ENCODE measurements around the gene FAXDC2. TPM values are rescaled to one million over a fixed set of nuclear protein-coding genes. Genes with fewer than 3 reads are reported as not detected.

FAXDC2 gene
- total RNA-seq, 2 experiments from 2014 or later, result 0.10 to 0.13 TPM

DNA sequence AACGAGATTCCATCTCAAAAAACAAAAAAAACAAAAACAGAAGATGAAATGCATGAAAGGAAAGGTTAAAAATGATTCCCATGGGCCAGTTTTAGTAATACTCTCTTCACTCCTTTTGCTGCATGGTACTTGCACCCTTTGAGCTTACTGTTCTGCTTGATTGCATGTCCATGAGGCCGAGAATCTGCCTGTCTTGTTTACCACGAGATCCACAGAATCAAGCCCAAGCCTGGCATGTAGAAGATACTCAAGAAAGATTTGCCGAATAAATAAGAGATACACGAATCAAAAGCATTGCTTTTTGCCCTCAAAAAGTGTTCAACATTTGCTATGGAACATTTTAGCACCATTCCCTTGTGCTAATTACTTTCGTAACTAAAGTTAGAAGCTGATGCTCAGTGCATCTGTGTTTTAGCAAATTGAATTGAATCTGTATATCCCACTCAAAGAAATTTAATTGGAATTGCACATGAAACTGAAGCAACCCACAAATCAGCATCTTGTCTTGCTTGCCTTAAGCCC, 1.1 kb downstream of the FAXDC2 start:
- no peaks in the 10 kb centered on the region for H3K9me3 ChIP-seq (ENCODE audit: low read length)
- no peak for TF ChIP-seq EZH2phosphoT487 (IDR thresholded peaks at IDR 0.05; ENCODE audit: borderline replicate concordance, low read depth, low read length)
- TF ChIP-seq, protein P1, sequence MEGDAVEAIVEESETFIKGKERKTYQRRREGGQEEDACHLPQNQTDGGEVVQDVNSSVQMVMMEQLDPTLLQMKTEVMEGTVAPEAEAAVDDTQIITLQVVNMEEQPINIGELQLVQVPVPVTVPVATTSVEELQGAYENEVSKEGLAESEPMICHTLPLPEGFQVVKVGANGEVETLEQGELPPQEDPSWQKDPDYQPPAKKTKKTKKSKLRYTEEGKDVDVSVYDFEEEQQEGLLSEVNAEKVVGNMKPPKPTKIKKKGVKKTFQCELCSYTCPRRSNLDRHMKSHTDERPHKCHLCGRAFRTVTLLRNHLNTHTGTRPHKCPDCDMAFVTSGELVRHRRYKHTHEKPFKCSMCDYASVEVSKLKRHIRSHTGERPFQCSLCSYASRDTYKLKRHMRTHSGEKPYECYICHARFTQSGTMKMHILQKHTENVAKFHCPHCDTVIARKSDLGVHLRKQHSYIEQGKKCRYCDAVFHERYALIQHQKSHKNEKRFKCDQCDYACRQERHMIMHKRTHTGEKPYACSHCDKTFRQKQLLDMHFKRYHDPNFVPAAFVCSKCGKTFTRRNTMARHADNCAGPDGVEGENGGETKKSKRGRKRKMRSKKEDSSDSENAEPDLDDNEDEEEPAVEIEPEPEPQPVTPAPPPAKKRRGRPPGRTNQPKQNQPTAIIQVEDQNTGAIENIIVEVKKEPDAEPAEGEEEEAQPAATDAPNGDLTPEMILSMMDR (conservative IDR thresholded peaks at IDR 0.05; ENCODE audit: low read length), result no peak
- CTCF ChIA-PET (ENCODE audit: unreplicated experiment), result no interaction called here
- no peak overlapping the region for H2AFZ ChIP-seq (ENCODE audit: low read length)
- no TSS peak for BruUV-seq (replicated peaks)
- no peaks in the 10 kb centered on the region for H3K36me3 ChIP-seq (ENCODE audit: insufficient read depth, low read length)
- H3K27ac ChIP-seq (ENCODE audit: low read depth, low read length, poor library complexity, severe bottlenecking), result no peak overlapping the region
- no peaks in the 10 kb centered on the region for H3K4me1 ChIP-seq (ENCODE audit: insufficient read depth, low read length, poor library complexity, severe bottlenecking)
- H3K9me2 ChIP-seq (ENCODE audit: insufficient read depth, low read length), result no peaks in the 10 kb centered on the region
- H3K79me2 ChIP-seq (ENCODE audit: insufficient read depth, low read depth, low read length), result no peaks in the 10 kb centered on the region
- no peak overlapping the region for H3K4me3 ChIP-seq (ENCODE audit: low read depth, low read length, poor library complexity, severe bottlenecking)
- DNase-seq (ENCODE audit: low spot score), result no peak
- intact Hi-C loops (cut with micrococcal nuclease; ENCODE audit: unreplicated experiment), result no loop called here
- no peaks in the 10 kb centered on the region for H4K20me1 ChIP-seq (ENCODE audit: insufficient read depth, low read length)
- POLR2A ChIA-PET, result no interaction called here
- no peak overlapping the region for H3K4me2 ChIP-seq (ENCODE audit: low read length)

DNA sequence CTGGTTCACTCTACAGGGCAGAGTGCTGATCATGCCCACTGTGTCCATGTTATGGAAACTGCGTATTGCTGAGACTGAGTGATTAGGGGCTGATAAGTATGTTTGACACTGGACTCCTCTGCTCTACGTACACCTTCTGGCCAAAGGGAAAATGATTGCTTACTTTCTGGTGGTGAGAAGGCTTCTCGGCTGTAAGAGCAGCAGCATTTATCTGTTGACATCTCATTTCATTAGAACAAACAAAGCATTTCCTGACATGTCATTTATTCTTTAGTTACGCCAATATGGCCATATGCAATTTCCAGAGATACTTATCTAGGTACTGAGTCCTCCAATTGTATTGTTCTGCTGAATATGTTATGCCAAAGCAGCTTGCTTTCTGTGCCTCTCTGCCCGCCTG, 5.6 kb downstream of the FAXDC2 start:
- intact Hi-C loops (cut with micrococcal nuclease; ENCODE audit: unreplicated experiment), result no loop called here
- H2AFZ ChIP-seq (ENCODE audit: low read length), result no peak overlapping the region
- H3K79me2 ChIP-seq (ENCODE audit: insufficient read depth, low read depth, low read length), result no peaks in the 10 kb centered on the region
- H3K27ac ChIP-seq (ENCODE audit: low read depth, low read length, poor library complexity, severe bottlenecking), result no peak overlapping the region
- no peaks in the 10 kb centered on the region for H3K4me1 ChIP-seq (ENCODE audit: insufficient read depth, low read length, poor library complexity, severe bottlenecking)
- H3K9me3 ChIP-seq (ENCODE audit: low read length), result no peaks in the 10 kb centered on the region
- H3K9me2 ChIP-seq (ENCODE audit: insufficient read depth, low read length), result no peaks in the 10 kb centered on the region
- BruUV-seq (replicated peaks), result no TSS peak
- no peaks in the 10 kb centered on the region; the same call in 1 of the 2 replicates for H3K36me3 ChIP-seq (ENCODE audit: insufficient read depth, low read length)
- ChIA-PET CTCF (ENCODE audit: unreplicated experiment) (no interaction called here), POLR2A (interaction anchor here (0.6 to 1.9 kb wide), 3 partner anchors 10 to 205 kb away, joined by 3 to 4 read pairs (median 3); no protein-coding TSS in a partner anchor)
- no peak for DNase-seq (ENCODE audit: low spot score)
- no peak overlapping the region for H3K4me3 ChIP-seq (ENCODE audit: low read depth, low read length, poor library complexity, severe bottlenecking)
- no peak for TF ChIP-seq EZH2phosphoT487 (IDR thresholded peaks at IDR 0.05; ENCODE audit: borderline replicate concordance, low read depth, low read length)
- TF ChIP-seq, protein P1 (conservative IDR thresholded peaks at IDR 0.05; ENCODE audit: low read length), result no peak
- no peak overlapping the region for H3K4me2 ChIP-seq (ENCODE audit: low read length)
- no peaks in the 10 kb centered on the region for H4K20me1 ChIP-seq (ENCODE audit: insufficient read depth, low read length)

DNA sequence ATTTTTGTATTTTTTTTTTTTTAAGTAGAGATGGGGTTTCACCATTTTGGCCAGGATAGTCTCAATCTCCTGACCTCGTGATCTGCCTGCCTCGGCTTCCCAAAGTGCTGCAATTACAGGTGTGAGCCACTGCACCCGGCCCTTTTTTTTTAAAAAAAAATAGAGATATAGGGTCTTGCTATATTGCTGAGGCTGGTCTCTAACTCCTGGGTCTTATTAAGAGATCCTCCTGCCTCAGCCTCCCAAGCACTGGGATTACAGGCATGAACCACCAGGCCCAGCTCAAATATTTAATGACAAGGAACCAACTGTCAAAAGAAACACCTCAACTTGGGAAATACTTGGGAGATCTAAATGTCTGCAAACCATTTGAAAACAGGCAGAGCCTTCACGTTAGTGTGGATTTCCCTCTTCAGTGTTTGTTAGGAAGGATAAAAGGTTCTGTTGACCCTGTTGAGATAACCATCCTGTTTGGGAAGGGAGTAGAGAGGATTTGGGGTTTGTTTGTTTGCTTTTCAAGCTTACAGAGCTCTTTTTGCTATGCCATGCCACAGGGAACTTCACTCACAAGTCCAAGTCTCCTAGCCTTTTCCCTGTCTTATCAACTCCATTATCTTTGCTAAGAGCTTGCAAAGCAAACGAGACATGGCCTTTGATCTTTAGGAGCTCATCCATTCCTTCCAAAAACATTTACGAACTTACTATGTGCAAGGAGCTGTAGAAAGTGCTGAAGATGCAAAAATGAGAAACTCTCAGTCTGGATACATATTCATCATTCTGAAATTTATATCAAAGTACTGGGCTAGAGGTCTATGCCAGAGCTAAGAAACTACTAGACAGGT, 7.5 kb downstream of the FAXDC2 start:
- ChIA-PET POLR2A (interaction anchor here (0.7 to 1.7 kb wide), 2 partner anchors 14 to 32 kb away, joined by 4 to 5 read pairs; no protein-coding TSS in a partner anchor), CTCF (ENCODE audit: unreplicated experiment) (interaction anchor here (0.6 kb wide), 1 partner anchor 160 kb away, joined by 3 read pairs; no protein-coding TSS in a partner anchor)
- intact Hi-C loops (cut with micrococcal nuclease; ENCODE audit: unreplicated experiment), result no loop called here
- H3K9me2 ChIP-seq (ENCODE audit: insufficient read depth, low read length), result no peaks in the 10 kb centered on the region
- no peaks in the 10 kb centered on the region for H4K20me1 ChIP-seq (ENCODE audit: insufficient read depth, low read length)
- no peak for DNase-seq (ENCODE audit: low spot score)
- no peak overlapping the region for H3K4me3 ChIP-seq (ENCODE audit: low read depth, low read length, poor library complexity, severe bottlenecking)
- no TSS peak for BruUV-seq (replicated peaks)
- no peaks in the 10 kb centered on the region for H3K79me2 ChIP-seq (ENCODE audit: insufficient read depth, low read depth, low read length)
- H3K4me2 ChIP-seq (ENCODE audit: low read length), result no peak overlapping the region
- H3K9me3 ChIP-seq (ENCODE audit: low read length), result no peaks in the 10 kb centered on the region
- H2AFZ ChIP-seq (ENCODE audit: low read length), result no peak overlapping the region
- no peaks in the 10 kb centered on the region; the same call in 1 of the 2 replicates for H3K36me3 ChIP-seq (ENCODE audit: insufficient read depth, low read length)
- H3K27ac ChIP-seq (ENCODE audit: low read depth, low read length, poor library complexity, severe bottlenecking), result no peak overlapping the region
- no peaks in the 10 kb centered on the region for H3K4me1 ChIP-seq (ENCODE audit: insufficient read depth, low read length, poor library complexity, severe bottlenecking)
- TF ChIP-seq, protein P1 (conservative IDR thresholded peaks at IDR 0.05; ENCODE audit: low read length), result no peak
- no peak for TF ChIP-seq EZH2phosphoT487 (IDR thresholded peaks at IDR 0.05; ENCODE audit: borderline replicate concordance, low read depth, low read length)

Data from OCI-LY7 (cell line).